Neural crest cell (in vitro differentiated cells): Measurements from ENCODE around the gene GGACT. TPM values are rescaled to one million over a fixed set of nuclear protein-coding genes. Genes with fewer than 3 reads are reported as not detected.

Source experiments
- DNase-seq: peaks from one replicate; pipeline ENCODE4 v3.0.0; 2021; ENCODE audit warnings: low read depth, mixed read lengths, low spot score
- H3K27ac Mint-ChIP-seq: one replicate; pipeline ENCODE4 v1.8.0; 2021; ENCODE audit warnings: mild to moderate bottlenecking, mixed read lengths; ENCODE audit not compliant: unreplicated experiment
- H3K27me3 Mint-ChIP-seq: 2 replicates; pipeline ENCODE4 v1.8.0; 2021; ENCODE audit warnings: low read depth, mild to moderate bottlenecking, mixed read lengths
- H3K36me3 Mint-ChIP-seq: 2 replicates; pipeline ENCODE4 v1.8.0; 2021; ENCODE audit warnings: low read depth, mild to moderate bottlenecking, mixed read lengths
- H3K4me1 Mint-ChIP-seq: 2 replicates; pipeline ENCODE4 v1.8.0; 2021; ENCODE audit warnings: mixed read lengths
- H3K4me3 Mint-ChIP-seq: one replicate; pipeline ENCODE4 v1.8.0; 2021; ENCODE audit warnings: mild to moderate bottlenecking, mixed read lengths
- H3K9me3 Mint-ChIP-seq: 2 replicates; pipeline ENCODE4 v1.8.0; 2021; ENCODE audit warnings: mixed read lengths
- total RNA-seq: library from RNA; stranded (reverse); gene quantifications from 2 replicates; pipeline ENCODE4 v1.2.1, GENCODE V29; 2021
- TF ChIP-seq, protein P1 (sequence below): fragments of 200-600 bp; sonication (generic); conservative IDR thresholded peaks from 2 replicates; pipeline ENCODE4 v1.5.0; 2021; ENCODE audit warnings: antibody characterized with exemption, mild to moderate bottlenecking

GGACT gene
- total RNA-seq, 1 donor from 2014 or later = 5.9 TPM

DNA sequence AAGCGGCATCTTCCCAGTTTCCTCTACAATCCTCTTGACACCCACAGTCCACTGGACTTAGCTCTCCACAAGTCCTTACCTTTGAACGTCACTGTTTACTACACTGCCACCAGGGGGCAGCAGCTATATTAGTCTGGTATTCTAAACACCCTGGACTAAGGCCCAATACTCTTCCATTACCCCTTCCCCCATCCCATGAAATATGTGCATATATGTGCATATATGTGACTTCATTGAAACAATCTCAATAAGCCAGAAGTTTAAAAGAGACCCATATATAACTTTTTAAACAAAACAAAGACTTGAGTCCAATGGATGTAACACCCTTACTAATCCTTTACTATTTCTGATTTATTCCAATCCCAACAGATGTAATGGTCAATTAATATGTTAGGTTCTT lies 15.5 kb downstream of the GGACT start:
- Mint-ChIP-seq H3K27ac (no peak overlapping the region), H3K9me3 (peaks cover 5% of the 10 kb centered on the region), H3K27me3 (no peaks in the 10 kb centered on the region), H3K4me1 (no peaks in the 10 kb centered on the region), H3K4me3 (no peak overlapping the region), H3K36me3 (peaks cover under 1% of the 10 kb centered on the region)
- peak; percentile 69 for DNase-seq
- TF ChIP-seq, protein P1, sequence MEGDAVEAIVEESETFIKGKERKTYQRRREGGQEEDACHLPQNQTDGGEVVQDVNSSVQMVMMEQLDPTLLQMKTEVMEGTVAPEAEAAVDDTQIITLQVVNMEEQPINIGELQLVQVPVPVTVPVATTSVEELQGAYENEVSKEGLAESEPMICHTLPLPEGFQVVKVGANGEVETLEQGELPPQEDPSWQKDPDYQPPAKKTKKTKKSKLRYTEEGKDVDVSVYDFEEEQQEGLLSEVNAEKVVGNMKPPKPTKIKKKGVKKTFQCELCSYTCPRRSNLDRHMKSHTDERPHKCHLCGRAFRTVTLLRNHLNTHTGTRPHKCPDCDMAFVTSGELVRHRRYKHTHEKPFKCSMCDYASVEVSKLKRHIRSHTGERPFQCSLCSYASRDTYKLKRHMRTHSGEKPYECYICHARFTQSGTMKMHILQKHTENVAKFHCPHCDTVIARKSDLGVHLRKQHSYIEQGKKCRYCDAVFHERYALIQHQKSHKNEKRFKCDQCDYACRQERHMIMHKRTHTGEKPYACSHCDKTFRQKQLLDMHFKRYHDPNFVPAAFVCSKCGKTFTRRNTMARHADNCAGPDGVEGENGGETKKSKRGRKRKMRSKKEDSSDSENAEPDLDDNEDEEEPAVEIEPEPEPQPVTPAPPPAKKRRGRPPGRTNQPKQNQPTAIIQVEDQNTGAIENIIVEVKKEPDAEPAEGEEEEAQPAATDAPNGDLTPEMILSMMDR = peak; percentile 78

DNA sequence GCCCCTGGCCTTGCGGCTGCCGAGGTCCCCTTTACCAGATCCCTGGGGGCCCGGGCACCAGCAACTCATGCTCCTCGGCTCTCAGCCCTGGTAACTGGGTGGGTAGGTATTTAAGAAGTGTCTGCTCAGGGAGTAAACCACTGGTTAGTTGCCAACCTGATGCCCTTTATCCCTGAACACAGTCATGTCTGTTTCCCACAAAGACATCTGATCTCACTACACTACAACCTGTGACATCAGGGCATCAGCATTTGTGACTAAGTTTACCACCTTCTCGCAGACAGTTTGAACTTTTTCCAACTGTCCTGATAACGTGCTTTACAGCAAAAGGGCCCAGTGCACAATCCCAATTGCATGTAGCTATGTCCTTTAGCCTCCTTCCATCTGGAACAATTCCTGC lies 22.0 kb downstream of the GGACT start:
- H3K27me3 Mint-ChIP-seq = no peaks in the 10 kb centered on the region
- H3K9me3 Mint-ChIP-seq = peaks cover 8% of the 10 kb centered on the region
- H3K4me3 Mint-ChIP-seq = no peak overlapping the region
- H3K36me3 Mint-ChIP-seq = peaks cover 2% of the 10 kb centered on the region
- DNase-seq = no peak
- no peaks in the 10 kb centered on the region for H3K4me1 Mint-ChIP-seq
- no peak overlapping the region for H3K27ac Mint-ChIP-seq
- TF ChIP-seq, protein P1 = no peak

DNA sequence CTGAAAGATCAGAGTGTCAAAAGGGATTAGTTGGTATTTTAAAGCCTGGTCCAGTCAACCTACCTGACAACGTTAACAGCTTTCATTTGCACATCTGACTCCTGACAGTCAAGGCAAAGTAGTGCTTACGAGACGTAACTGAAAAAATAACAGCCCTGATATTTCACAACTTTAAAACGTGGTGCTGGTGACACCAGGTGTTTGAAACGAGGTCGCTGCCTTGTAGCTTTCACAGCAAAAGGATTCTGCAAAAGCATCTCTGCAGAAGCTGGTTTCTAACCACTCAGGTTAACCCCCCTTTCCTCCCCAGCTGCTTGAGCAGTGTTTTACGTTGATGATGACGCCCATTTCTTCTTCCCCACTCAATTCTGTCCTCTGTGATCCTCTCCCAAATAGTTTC lies 23.3 kb downstream of the GGACT start:
- no peak for DNase-seq
- peaks cover 3% of the 10 kb centered on the region for H3K4me1 Mint-ChIP-seq
- no peak overlapping the region for H3K4me3 Mint-ChIP-seq
- H3K27ac Mint-ChIP-seq = no peak overlapping the region
- H3K36me3 Mint-ChIP-seq = peaks cover 2% of the 10 kb centered on the region
- peaks cover 8% of the 10 kb centered on the region for H3K9me3 Mint-ChIP-seq
- TF ChIP-seq, protein P1 = no peak
- H3K27me3 Mint-ChIP-seq = no peaks in the 10 kb centered on the region

DNA sequence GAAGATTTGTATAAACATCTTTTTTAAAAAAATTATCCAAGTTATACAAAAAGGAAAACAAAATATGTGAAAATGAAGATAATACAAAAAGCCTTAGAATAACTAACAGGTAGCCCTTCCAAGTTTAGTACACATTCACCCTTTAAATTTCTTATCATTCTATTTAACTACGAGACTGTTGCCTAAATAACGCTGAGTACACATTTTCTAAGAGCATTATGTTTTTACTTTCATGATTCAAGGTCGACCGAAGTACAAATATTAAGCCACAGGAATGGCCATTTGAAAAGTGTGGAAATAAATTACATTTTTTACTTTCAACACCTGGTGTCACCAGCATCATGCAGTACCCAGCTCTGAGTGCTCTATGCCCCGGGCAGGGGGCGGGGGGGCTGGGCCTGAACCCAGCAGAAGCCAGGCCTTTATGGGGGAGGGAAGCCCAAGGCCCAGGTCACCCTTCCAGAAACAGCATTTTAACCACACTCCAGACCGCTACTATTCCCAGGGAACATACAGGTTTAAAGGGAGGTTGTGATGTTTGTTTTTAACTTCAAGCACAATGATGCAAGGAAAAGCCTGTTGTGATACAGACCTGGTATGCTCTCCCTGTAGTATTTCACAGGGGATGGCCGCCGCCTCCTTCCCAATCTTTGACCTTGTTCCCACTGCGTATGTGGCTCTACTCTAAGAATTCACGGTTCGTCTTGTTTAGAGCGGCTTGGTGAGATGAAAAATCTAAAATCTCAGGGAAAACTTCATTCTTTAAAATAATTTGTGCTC lies 24.0 kb downstream of the GGACT start:
- Mint-ChIP-seq H3K36me3 (peaks cover 2% of the 10 kb centered on the region), H3K4me3 (no peak overlapping the region), H3K4me1 (peaks cover 9% of the 10 kb centered on the region), H3K27me3 (no peaks in the 10 kb centered on the region), H3K27ac (no peak overlapping the region), H3K9me3 (peaks cover 7% of the 10 kb centered on the region)
- no peak for DNase-seq
- TF ChIP-seq, protein P1 = no peak

DNA sequence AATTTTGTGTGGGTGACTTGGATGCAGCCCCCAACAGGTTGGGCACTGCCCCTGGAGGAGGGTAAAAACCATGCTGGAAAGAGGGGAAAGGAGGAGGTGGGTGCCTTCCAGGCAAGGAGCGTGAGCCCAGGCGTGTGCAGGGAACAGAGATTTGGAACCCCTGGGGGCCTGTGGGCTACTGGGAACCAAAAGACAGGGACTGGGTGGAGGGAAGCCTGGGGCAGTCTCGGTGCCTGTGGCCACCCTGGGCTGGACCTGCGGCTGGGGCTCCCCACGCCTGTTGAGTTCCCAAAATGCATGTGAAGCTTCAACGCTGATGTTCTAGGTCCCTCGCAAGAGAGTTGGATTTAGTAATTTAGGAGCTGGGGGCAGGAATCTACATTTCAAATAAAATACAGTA lies 24.8 kb downstream of the GGACT start:
- H3K36me3 Mint-ChIP-seq = peaks cover 2% of the 10 kb centered on the region
- H3K4me1 Mint-ChIP-seq = peaks cover 9% of the 10 kb centered on the region
- TF ChIP-seq, protein P1 = no peak
- no peaks in the 10 kb centered on the region for H3K27me3 Mint-ChIP-seq
- no peak for DNase-seq
- peaks cover 5% of the 10 kb centered on the region for H3K9me3 Mint-ChIP-seq
- no peak overlapping the region for H3K27ac Mint-ChIP-seq
- no peak overlapping the region for H3K4me3 Mint-ChIP-seq
